ENCODE results near the gene WWOX. TPM values are rescaled to one million over a fixed set of nuclear protein-coding genes. Genes with fewer than 3 reads are reported as not detected.

Gene WWOX
- total and polyA plus RNA-seq, 2 donors (not counting 3 experiments of a cell fraction or from before 2014, with no cell fraction given): 6.2 to 12.5 TPM

DNA sequence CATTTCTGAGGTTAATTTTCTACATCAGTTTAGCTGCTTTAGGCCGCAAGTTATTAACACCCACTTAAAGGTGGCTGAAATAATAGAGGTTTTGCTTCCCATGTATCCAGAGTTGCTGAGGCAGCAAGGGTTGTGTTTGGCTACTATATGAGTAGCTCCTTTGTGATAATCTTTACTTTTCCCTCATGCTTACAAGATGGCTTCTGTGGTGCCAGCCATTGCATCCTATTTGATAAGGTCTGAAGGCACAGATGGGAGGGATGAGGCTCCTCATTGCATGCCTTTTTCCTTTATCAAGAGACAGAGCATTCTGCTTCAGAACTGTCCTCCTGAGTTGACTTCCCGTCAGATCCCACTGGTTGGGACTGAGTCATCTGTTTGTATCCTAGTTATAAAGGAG lies 340.2 kb downstream of the WWOX start:
- no peak for TF ChIP-seq FOS (IDR thresholded peaks at IDR 0.05; ENCODE audit: borderline replicate concordance, insufficient read depth, low read length)
- TF ChIP-seq, protein P1, sequence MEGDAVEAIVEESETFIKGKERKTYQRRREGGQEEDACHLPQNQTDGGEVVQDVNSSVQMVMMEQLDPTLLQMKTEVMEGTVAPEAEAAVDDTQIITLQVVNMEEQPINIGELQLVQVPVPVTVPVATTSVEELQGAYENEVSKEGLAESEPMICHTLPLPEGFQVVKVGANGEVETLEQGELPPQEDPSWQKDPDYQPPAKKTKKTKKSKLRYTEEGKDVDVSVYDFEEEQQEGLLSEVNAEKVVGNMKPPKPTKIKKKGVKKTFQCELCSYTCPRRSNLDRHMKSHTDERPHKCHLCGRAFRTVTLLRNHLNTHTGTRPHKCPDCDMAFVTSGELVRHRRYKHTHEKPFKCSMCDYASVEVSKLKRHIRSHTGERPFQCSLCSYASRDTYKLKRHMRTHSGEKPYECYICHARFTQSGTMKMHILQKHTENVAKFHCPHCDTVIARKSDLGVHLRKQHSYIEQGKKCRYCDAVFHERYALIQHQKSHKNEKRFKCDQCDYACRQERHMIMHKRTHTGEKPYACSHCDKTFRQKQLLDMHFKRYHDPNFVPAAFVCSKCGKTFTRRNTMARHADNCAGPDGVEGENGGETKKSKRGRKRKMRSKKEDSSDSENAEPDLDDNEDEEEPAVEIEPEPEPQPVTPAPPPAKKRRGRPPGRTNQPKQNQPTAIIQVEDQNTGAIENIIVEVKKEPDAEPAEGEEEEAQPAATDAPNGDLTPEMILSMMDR (IDR thresholded peaks at IDR 0.05; ENCODE audit: extremely low read depth in 1 of 2, insufficient read depth in 1 of 2, low read depth in 1 of 2, low read length in 2 of 2): no peak
- TF ChIP-seq GATA2 (IDR thresholded peaks at IDR 0.05; ENCODE audit: insufficient read depth, insufficient read length, low read depth, low read length): no peak
- no peak for TF ChIP-seq POLR2AphosphoS5 (IDR thresholded peaks at IDR 0.05; ENCODE audit: insufficient read depth, low read depth, low read length)
- TF ChIP-seq, protein P2, sequence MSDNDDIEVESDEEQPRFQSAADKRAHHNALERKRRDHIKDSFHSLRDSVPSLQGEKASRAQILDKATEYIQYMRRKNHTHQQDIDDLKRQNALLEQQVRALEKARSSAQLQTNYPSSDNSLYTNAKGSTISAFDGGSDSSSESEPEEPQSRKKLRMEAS (IDR thresholded peaks at IDR 0.05; ENCODE audit: insufficient read depth, insufficient read length): no peak
- TF ChIP-seq JUN (IDR thresholded peaks at IDR 0.05; ENCODE audit: borderline replicate concordance, insufficient read depth, insufficient read length, low read depth): no peak
- no peak for TF ChIP-seq EZH2 (IDR thresholded peaks at IDR 0.05; ENCODE audit: borderline replicate concordance, low read depth, low read length, severe bottlenecking)
- TF ChIP-seq POLR2A (IDR thresholded peaks at IDR 0.05; ENCODE audit: low read depth, low read length): no peak
- no peak for TF ChIP-seq MYC (IDR thresholded peaks at IDR 0.05; ENCODE audit: low read depth, low read length)
- Histone ChIP-seq H3K27me3 (ENCODE audit: control insufficient read depth in 2 of 2, insufficient read depth in 2 of 2, low read length in 2 of 2) (no peaks in the 10 kb centered on the region), H2AFZ (ENCODE audit: low read depth, low read length) (no peak overlapping the region), H3K36me3 (ENCODE audit: control insufficient read depth in 2 of 2, extremely low read depth in 1 of 2, insufficient read depth in 2 of 2, low read length in 2 of 2) (no peaks in the 10 kb centered on the region), H3K9ac (replicated peaks; ENCODE audit: extremely low read depth, insufficient read depth, low read length) (no peak overlapping the region), H3K27ac (ENCODE audit: insufficient read depth, low read depth, low read length) (no peak overlapping the region), H3K4me1 (ENCODE audit: control insufficient read depth, extremely low read depth, insufficient read depth, low read length) (no peaks in the 10 kb centered on the region), H3K79me2 (ENCODE audit: control insufficient read depth, insufficient read depth, low read length) (no peaks in the 10 kb centered on the region), H4K20me1 (replicated peaks; ENCODE audit: control insufficient read depth, extremely low read depth, insufficient read depth, low read length) (no peaks in the 10 kb centered on the region), H3K9me1 (replicated peaks; ENCODE audit: control insufficient read depth, extremely low read depth, insufficient read depth, low read length) (no peaks in the 10 kb centered on the region), H3K4me3 (replicated peaks in 1 of 3; ENCODE audit: insufficient read depth in 1 of 3, low read depth in 1 of 3, low read length in 3 of 3) (no peak overlapping the region), H3K9me3 (replicated peaks; ENCODE audit: control insufficient read depth, insufficient read depth, low read length) (peaks cover 2% of the 10 kb centered on the region), H3K4me2 (ENCODE audit: insufficient read depth, low read length) (no peak overlapping the region)
- no peak for FAIRE-seq
- intact Hi-C loops (cut with micrococcal nuclease): no loop called here
- dilution Hi-C loops (cut with MboI; ENCODE audit: extremely low pct_ligation_motif_present, low sequenced_read_pairs): no loop called here
- ChIA-PET POLR2A (no interaction called here), CTCF (no interaction called here)
- no peak for DNase-seq (ENCODE audit: low read depth, low spot score)
- no TSS peak for BruUV-seq (replicated peaks)
